ENCODE results near the gene KRTCAP2. TPM values are rescaled to one million over a fixed set of nuclear protein-coding genes. Genes with fewer than 3 reads are reported as not detected.
A peak's percentile ranks its signal among the peaks of the same experiment; 100 is the strongest.

Gene KRTCAP2
- total and polyA plus RNA-seq, 2 experiments from 2014 or later = 189 to 484 TPM

DNA sequence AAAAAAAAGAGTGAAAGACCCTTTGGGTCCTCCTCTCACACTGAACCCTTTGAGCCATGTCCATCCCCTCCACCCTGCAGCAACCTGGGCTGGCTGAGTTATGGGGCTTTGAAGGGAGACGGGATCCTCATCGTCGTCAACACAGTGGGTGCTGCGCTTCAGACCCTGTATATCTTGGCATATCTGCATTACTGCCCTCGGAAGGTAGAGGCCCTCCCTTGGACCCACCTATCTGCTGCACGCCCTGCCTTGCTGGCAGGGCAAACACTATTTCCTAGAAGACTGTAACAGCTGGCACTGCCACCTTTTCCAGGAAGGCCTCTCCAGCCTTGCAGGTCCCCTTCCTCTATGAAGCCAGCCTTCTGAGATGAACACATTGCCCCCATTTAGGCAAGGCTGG is 36.4 kb downstream of the KRTCAP2 start:
- H3K4me2 ChIP-seq (ENCODE audit: unreplicated experiment) = peak overlapping the region; percentile 97
- 19 to 30% methylated on average over 6 of the region's 6 CpGs for WGBS, 2 experiments (ENCODE audit: low coverage in 1 of 2, low lambda C conversion rate in 2 of 2, missing lambda C conversion rate in 2 of 2)
- no peaks in the 10 kb centered on the region for H3K9me2 ChIP-seq (ENCODE audit: insufficient read depth)
- H3K79me2 ChIP-seq (ENCODE audit: insufficient read depth) = peaks cover 38% of the 10 kb centered on the region
- peaks cover 20% of the 10 kb centered on the region for H3K4me1 ChIP-seq (ENCODE audit: insufficient read depth)
- peak overlapping the region; percentile 100 for H3K27ac ChIP-seq
- no peak for TF ChIP-seq EZH2 (IDR thresholded peaks at IDR 0.05; ENCODE audit: insufficient read depth, poor library complexity, severe bottlenecking)
- TF ChIP-seq EZH2phosphoT487 (IDR thresholded peaks at IDR 0.05; ENCODE audit: insufficient read depth, low read depth) = no peak
- peak overlapping the region; percentile 88 for H3K4me3 ChIP-seq
- no peaks in the 10 kb centered on the region for H3K9me3 ChIP-seq (ENCODE audit: low read depth)
- no peaks in the 10 kb centered on the region for H3K27me3 ChIP-seq (replicated peaks; ENCODE audit: insufficient read depth)
- peak overlapping the region; percentile 97 for H3K9ac ChIP-seq
- no peak for DNase-seq
- peaks cover 22% of the 10 kb centered on the region for H3F3A ChIP-seq (ENCODE audit: insufficient read depth)
- H4K20me1 ChIP-seq (ENCODE audit: insufficient read depth) = no peaks in the 10 kb centered on the region
- in situ Hi-C loops (cut with MboI) = no loop called here
- peak overlapping the region; percentile 84; the same call in 1 of the 2 replicates for H2AFZ ChIP-seq
- 0 out of 2 replicates have a peak, but pooled peaks cover 4% of the 10 kb centered on the region for H3K36me3 ChIP-seq (ENCODE audit: low read depth)

DNA sequence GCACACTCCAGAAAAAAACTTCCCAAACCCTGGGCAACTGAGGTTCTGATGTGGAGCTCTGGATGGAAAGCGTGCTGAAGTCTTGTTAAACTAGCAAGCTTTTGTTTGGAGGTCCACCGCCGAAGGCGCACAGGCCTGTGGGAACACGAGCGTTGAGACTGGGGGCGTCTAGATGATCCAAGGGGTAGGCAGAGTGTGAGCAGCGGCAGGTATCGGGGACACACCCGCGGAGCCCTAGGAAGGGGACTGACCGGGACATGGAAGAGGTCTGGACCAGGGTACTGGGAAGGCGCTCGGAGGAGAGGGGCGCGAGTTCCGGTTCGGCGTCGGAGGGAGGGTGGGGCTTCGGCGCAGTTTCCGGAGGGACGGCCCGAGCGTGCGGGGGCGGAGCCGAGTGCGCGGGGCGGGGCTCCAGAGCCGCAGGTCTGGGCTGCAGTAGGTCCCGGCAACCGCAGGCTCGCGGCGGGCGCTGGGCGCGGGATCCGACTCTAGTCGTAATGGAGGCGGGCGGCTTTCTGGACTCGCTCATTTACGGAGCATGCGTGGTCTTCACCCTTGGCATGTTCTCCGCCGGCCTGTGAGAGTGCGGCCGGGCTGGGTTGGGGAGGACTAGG is 37.6 kb downstream of the KRTCAP2 start, which contains the start of gene SLC50A1:
TSS of gene SLC50A1 (plus strand) at position 438 of the 614 bp plus-strand sequence. CDS start at position 498, 60 bp downstream.
- Histone ChIP-seq H3K4me1 (ENCODE audit: insufficient read depth) (peaks cover 20% of the 10 kb centered on the region), H2AFZ (peak within 1 kb of the TSS; percentile 84), H3K9ac (peak within 1 kb of the TSS; percentile 97), H3K79me2 (ENCODE audit: insufficient read depth) (peaks cover 38% of the 10 kb centered on the region), H3F3A (ENCODE audit: insufficient read depth) (peaks cover 22% of the 10 kb centered on the region), H3K4me3 (peak within 1 kb of the TSS; percentile 88), H4K20me1 (ENCODE audit: insufficient read depth) (no peaks in the 10 kb centered on the region), H3K9me2 (ENCODE audit: insufficient read depth) (no peaks in the 10 kb centered on the region), H3K27ac (peak within 1 kb of the TSS; percentile 100), H3K27me3 (replicated peaks; ENCODE audit: insufficient read depth) (no peaks in the 10 kb centered on the region), H3K4me2 (ENCODE audit: unreplicated experiment) (peak within 1 kb of the TSS; percentile 97), H3K9me3 (ENCODE audit: low read depth) (no peaks in the 10 kb centered on the region), H3K36me3 (ENCODE audit: low read depth) (0 out of 2 replicates have a peak, but pooled peaks cover 4% of the 10 kb centered on the region)
- WGBS, 2 experiments (ENCODE audit: low coverage in 1 of 2, low lambda C conversion rate in 2 of 2, missing lambda C conversion rate in 2 of 2) = 0 to 1% methylated on average over 44 to 50 of the region's 52 CpGs
- in situ Hi-C loops (cut with MboI) = no loop called here
- TF ChIP-seq EZH2 (IDR thresholded peaks at IDR 0.05; ENCODE audit: insufficient read depth, poor library complexity, severe bottlenecking) = no peak
- no peak for TF ChIP-seq EZH2phosphoT487 (IDR thresholded peaks at IDR 0.05; ENCODE audit: insufficient read depth, low read depth)
- peak; percentile 97 for DNase-seq

DNA sequence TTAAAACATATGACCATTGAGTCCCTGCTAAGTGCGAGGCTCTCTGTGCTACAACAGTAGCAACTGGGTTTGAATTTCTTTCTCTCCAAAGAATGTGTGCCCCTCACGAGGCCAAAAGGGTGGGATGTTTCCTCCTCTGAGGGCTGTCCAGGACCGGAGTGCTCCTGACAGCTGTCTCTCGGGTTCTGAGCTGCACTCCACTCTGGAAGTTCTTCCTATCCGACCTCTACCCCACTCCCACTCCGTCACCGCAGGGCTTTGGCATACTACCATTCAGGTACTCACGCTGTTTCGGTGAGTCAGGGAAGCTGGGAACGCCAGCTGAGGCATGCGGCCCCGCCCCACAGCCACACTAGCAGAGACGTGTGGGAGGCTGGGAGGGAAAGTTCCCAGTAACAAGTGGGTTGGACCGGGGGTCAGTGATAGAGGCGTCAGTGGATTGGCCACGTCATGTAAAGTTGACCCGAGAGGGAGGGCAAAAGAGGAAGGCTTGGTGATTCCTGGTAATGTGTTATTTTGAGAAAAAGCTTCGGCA is 38.2 kb downstream of the KRTCAP2 start:
- peak overlapping the region; percentile 75 for H2AFZ ChIP-seq
- in situ Hi-C loops (cut with MboI) = no loop called here

DNA sequence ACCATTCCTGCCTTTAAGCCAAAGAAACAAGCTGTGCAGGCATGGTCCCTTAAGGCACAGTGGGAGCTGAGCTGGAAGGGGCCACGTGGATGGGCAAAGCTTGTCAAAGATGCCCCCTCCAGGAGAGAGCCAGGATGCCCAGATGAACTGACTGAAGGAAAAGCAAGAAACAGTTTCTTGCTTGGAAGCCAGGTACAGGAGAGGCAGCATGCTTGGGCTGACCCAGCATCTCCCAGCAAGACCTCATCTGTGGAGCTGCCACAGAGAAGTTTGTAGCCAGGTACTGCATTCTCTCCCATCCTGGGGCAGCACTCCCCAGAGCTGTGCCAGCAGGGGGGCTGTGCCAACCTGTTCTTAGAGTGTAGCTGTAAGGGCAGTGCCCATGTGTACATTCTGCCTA is 38.8 kb downstream of the KRTCAP2 start:
- in situ Hi-C loops (cut with MboI) = no loop called here
- 56 to 59% methylated on average over 1 of the region's 1 CpG for WGBS, 2 experiments (ENCODE audit: low coverage in 1 of 2, low lambda C conversion rate in 2 of 2, missing lambda C conversion rate in 2 of 2)
- H3K27ac ChIP-seq = peak overlapping the region; percentile 100
- no peak for TF ChIP-seq EZH2phosphoT487 (IDR thresholded peaks at IDR 0.05; ENCODE audit: insufficient read depth, low read depth)
- no peak for TF ChIP-seq EZH2 (IDR thresholded peaks at IDR 0.05; ENCODE audit: insufficient read depth, poor library complexity, severe bottlenecking)
- H4K20me1 ChIP-seq (ENCODE audit: insufficient read depth) = no peaks in the 10 kb centered on the region
- H3K4me3 ChIP-seq = no peak overlapping the region
- peak overlapping the region; percentile 97; the same call in 1 of the 2 replicates for H3K9ac ChIP-seq
- H3K9me2 ChIP-seq (ENCODE audit: insufficient read depth) = no peaks in the 10 kb centered on the region
- DNase-seq = no peak
- peaks cover 15% of the 10 kb centered on the region for H3F3A ChIP-seq (ENCODE audit: insufficient read depth)
- no peaks in the 10 kb centered on the region for H3K27me3 ChIP-seq (replicated peaks; ENCODE audit: insufficient read depth)
- H3K79me2 ChIP-seq (ENCODE audit: insufficient read depth) = peaks cover 27% of the 10 kb centered on the region
- 0 out of 2 replicates have a peak, but pooled peaks cover 4% of the 10 kb centered on the region for H3K36me3 ChIP-seq (ENCODE audit: low read depth)
- H2AFZ ChIP-seq = no peak overlapping the region
- no peaks in the 10 kb centered on the region for H3K9me3 ChIP-seq (ENCODE audit: low read depth)
- peaks cover 20% of the 10 kb centered on the region for H3K4me1 ChIP-seq (ENCODE audit: insufficient read depth)
- peak overlapping the region; percentile 97 for H3K4me2 ChIP-seq (ENCODE audit: unreplicated experiment)

More for the DNA sequence above, 38.2 kb downstream of the KRTCAP2 start:
- Histone ChIP-seq H3K27me3 (replicated peaks; ENCODE audit: insufficient read depth) (no peaks in the 10 kb centered on the region), H3F3A (ENCODE audit: insufficient read depth) (peaks cover 20% of the 10 kb centered on the region), H3K9me3 (ENCODE audit: low read depth) (no peaks in the 10 kb centered on the region), H3K9ac (peak overlapping the region; percentile 97), H3K4me3 (peak overlapping the region; percentile 88), H3K27ac (peak overlapping the region; percentile 100), H3K36me3 (ENCODE audit: low read depth) (0 out of 2 replicates have a peak, but pooled peaks cover 4% of the 10 kb centered on the region), H3K79me2 (ENCODE audit: insufficient read depth) (peaks cover 34% of the 10 kb centered on the region), H3K9me2 (ENCODE audit: insufficient read depth) (no peaks in the 10 kb centered on the region), H3K4me1 (ENCODE audit: insufficient read depth) (peaks cover 20% of the 10 kb centered on the region), H3K4me2 (ENCODE audit: unreplicated experiment) (peak overlapping the region; percentile 97), H4K20me1 (ENCODE audit: insufficient read depth) (no peaks in the 10 kb centered on the region)
- WGBS, 2 experiments (ENCODE audit: low coverage in 1 of 2, low lambda C conversion rate in 2 of 2, missing lambda C conversion rate in 2 of 2) = 1% methylated on average over 18 of the region's 18 CpGs
- TF ChIP-seq EZH2phosphoT487 (IDR thresholded peaks at IDR 0.05; ENCODE audit: insufficient read depth, low read depth) (no peak), EZH2 (IDR thresholded peaks at IDR 0.05; ENCODE audit: insufficient read depth, poor library complexity, severe bottlenecking) (no peak)
- DNase-seq = peak; percentile 99
